AG09319 (cell line): ENCODE data around the gene TUBB3.

ENCODE experiments used
- DNase-seq: peaks from one replicate; pipeline ENCODE4 v3.0.0-alpha.2; 2010; ENCODE audit warnings: low read depth; ENCODE audit errors: extremely low read depth
- TF ChIP-seq, protein P1 (sequence below): IDR thresholded peaks from 2 replicates; pipeline ENCODE4 v1.5.1; 2011; ENCODE audit warnings: low read depth, mild to moderate bottlenecking, inconsistent platforms, low read length, moderate library complexity

Gene TUBB3

DNA sequence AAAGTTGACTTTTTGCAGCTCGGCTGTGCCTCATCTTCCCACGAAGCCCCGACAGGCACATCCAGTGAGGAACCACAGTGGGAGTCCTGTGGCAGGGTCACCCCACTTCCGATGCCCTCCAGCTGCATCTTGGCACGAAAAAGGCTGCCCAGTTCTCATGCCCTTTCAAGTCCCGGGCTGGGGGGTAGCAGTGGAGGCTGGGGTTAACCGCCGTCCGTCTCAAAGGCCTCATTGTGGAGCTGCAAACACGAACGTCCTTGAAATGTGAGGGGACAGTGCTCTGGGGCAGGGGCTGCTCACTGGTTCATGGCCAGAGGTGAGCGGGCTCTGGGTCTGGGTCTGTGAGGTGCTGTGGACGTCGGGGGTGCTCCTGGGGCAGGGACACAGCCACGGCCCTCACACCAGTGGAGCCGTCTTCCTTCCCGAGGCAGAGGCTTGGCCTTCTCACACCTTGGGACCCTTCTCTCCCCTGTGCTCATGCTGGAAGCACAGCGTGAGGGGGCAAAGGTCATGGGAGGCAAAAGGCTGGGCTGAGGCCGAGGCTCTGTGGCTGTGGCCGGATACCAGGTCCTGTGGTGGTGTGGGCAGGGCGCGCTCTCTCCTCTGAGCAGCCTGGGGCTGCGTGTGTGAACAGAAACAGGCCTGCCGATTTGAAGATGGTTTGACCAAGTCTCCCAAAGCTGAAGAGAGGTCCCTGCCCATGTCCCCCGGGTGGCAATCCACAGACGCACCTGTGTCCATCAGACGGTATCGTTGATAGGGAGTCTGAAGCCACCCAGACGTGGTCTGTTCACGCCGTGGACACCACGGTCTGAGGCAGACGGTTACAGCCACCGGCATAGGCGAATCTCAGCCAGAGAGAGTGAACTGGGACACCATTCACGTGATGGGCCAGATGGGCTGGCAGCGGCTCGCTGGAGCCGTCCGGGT lies 7.6 kb upstream of the TUBB3 start:
- DNase-seq: no peak
- TF ChIP-seq, protein P1, sequence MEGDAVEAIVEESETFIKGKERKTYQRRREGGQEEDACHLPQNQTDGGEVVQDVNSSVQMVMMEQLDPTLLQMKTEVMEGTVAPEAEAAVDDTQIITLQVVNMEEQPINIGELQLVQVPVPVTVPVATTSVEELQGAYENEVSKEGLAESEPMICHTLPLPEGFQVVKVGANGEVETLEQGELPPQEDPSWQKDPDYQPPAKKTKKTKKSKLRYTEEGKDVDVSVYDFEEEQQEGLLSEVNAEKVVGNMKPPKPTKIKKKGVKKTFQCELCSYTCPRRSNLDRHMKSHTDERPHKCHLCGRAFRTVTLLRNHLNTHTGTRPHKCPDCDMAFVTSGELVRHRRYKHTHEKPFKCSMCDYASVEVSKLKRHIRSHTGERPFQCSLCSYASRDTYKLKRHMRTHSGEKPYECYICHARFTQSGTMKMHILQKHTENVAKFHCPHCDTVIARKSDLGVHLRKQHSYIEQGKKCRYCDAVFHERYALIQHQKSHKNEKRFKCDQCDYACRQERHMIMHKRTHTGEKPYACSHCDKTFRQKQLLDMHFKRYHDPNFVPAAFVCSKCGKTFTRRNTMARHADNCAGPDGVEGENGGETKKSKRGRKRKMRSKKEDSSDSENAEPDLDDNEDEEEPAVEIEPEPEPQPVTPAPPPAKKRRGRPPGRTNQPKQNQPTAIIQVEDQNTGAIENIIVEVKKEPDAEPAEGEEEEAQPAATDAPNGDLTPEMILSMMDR: no peak

DNA sequence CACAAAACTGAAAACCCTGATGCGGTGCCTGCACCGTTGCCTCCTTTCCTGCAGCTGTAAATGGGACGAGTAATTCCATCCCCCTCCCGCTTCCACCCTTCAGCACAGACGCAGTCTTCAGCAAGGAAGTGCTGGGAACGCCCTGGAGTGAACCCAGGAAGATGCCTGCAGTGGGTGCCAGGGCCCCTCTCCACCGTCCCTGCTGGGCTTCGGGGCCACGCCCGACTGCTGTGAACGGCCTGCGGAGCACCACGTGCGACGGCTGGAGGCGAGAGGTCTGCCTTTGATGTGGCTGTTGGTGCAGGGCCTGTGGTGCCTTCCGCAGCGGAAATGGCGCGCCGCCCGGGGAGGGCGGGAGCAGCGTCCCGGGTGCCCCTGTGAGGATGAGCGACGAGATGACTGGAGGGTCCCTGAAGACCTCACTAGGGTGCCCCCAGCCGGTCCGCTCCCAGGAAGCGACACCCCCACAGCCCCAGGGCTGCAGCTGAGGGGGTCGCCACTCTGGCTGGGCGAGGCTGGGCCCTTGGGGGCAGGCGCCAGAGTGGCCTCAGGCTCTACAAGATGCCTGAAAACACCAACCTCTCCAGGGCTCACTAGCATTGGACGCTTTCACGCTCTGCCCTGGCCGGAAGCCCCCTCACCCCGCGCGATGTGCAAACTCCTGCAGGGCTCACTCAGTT lies 5.2 kb upstream of the TUBB3 start:
- TF ChIP-seq, protein P1: no peak
- DNase-seq: peak; percentile 51

DNA sequence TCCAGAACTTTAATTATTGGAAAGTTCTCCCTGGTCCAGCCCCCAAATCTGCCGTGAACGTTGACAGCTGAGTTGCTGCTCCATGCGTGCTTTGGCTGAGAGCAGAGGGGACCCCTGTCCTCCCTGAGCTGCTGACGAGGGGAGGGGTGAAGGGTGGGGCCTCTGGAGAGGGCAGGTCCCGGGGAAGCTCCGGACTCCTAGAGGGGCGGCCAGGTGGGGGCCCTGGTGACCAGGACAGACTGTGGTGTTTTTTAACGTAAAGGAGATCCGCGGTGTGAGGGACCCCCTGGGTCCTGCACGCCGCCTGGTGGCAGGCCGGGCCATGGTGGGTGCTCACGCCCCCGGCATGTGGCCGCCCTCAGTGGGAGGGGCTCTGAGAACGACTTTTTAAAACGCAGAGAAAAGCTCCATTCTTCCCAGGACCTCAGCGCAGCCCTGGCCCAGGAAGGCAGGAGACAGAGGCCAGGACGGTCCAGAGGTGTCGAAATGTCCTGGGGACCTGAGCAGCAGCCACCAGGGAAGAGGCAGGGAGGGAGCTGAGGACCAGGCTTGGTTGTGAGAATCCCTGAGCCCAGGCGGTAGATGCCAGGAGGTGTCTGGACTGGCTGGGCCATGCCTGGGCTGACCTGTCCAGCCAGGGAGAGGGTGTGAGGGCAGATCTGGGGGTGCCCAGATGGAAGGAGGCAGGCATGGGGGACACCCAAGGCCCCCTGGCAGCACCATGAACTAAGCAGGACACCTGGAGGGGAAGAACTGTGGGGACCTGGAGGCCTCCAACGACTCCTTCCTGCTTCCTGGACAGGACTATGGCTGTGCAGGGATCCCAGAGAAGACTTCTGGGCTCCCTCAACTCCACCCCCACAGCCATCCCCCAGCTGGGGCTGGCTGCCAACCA lies 4.4 kb upstream of the TUBB3 start, which contains the start of gene MC1R:
Gene MC1R, plus strand, starts transcription at position 410 of the 895 bp plus-strand sequence. Its CDS starts 397 bp downstream, at position 807.
- TF ChIP-seq, protein P1: peak; percentile 58
- DNase-seq: no peak

DNA sequence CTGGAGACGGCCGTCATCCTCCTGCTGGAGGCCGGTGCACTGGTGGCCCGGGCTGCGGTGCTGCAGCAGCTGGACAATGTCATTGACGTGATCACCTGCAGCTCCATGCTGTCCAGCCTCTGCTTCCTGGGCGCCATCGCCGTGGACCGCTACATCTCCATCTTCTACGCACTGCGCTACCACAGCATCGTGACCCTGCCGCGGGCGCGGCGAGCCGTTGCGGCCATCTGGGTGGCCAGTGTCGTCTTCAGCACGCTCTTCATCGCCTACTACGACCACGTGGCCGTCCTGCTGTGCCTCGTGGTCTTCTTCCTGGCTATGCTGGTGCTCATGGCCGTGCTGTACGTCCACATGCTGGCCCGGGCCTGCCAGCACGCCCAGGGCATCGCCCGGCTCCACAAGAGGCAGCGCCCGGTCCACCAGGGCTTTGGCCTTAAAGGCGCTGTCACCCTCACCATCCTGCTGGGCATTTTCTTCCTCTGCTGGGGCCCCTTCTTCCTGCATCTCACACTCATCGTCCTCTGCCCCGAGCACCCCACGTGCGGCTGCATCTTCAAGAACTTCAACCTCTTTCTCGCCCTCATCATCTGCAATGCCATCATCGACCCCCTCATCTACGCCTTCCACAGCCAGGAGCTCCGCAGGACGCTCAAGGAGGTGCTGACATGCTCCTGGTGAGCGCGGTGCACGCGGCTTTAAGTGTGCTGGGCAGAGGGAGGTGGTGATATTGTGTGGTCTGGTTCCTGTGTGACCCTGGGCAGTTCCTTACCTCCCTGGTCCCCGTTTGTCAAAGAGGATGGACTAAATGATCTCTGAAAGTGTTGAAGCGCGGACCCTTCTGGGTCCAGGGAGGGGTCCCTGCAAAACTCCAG lies 3.4 kb upstream of the TUBB3 start:
- TF ChIP-seq, protein P1: no peak
- no peak for DNase-seq

DNA sequence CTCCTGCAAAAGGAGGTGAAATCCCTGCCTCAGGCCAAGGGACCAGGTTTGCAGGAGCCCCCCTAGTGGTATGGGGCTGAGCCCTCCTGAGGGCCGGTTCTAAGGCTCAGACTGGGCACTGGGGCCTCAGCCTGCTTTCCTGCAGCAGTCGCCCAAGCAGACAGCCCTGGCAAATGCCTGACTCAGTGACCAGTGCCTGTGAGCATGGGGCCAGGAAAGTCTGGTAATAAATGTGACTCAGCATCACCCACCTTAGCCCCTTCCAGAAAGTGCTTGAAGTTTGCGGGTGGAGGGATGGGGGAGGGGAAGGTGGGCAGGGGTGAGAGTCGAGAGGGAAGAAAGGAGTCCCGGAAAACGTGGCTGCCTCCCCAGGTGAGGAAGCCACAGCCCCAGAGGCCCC lies 2.4 kb upstream of the TUBB3 start:
- TF ChIP-seq, protein P1: no peak
- DNase-seq: no peak

DNA sequence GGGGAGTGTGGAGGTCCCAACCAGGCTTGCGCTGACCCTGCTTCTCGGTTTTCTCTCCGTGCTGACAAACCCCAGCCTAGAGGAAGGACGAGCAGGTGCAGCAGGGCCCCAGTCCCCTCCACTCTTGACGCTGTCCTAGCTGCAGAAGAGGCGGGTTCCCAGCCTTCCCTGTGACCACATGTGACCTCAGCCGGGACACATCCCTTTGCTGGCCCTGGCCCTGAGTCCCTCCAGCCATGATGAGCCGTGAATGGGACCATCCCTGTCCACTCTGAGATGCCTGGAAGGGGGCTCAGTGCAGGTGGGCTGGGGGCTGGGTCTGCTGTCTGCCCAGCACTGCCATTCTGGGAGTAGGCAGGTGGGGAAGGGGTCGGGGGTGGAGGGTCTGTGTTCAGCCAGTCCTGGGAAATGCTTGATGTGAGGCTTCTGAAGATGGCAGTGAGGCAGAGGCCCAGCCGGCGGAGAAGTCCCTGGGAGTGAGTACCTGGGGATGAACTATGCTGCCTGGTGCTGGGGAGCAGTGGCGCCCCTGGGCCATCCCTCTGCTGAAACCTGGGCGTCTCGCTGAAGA lies 1.9 kb upstream of the TUBB3 start:
- TF ChIP-seq, protein P1: no peak
- DNase-seq: no peak
